ENCODE measurements around the gene LRP1B.

The LRP1B gene

DNA sequence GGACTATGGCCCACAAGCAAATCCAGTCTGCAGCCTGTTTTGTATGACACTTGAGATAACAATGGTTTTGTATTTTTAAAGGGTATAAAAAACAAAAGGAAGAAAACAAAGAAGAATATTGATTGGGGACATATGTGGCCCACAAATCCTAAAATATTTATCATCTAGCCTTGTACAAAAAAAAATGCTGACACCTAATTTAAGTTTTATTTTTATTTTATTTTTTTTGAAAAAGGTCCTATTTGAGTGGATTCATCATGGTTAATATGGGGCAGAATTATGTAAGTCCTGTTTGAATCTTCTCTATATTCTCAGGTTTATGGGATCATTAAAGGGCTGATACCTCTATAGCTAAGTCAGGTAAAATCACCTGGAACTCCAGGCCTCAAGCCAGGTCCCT is 525.7 kb downstream of the LRP1B start:
- TF ChIP-seq ZNF70 (CRISPR knock-in tag; IDR thresholded peaks at IDR 0.05) (no peak), TCF4 (CRISPR knock-in tag; IDR thresholded peaks at IDR 0.05; ENCODE audit: borderline replicate concordance) (no peak), ZNF8 (CRISPR knock-in tag; IDR thresholded peaks at IDR 0.05) (no peak), ISL1 (CRISPR knock-in tag; IDR thresholded peaks at IDR 0.05) (no peak), ZFP30 (CRISPR knock-in tag; IDR thresholded peaks at IDR 0.05) (no peak), ZNF565 (CRISPR knock-in tag; conservative IDR thresholded peaks at IDR 0.05; ENCODE audit: low read depth) (no peak)
- TF ChIP-seq, protein P1, sequence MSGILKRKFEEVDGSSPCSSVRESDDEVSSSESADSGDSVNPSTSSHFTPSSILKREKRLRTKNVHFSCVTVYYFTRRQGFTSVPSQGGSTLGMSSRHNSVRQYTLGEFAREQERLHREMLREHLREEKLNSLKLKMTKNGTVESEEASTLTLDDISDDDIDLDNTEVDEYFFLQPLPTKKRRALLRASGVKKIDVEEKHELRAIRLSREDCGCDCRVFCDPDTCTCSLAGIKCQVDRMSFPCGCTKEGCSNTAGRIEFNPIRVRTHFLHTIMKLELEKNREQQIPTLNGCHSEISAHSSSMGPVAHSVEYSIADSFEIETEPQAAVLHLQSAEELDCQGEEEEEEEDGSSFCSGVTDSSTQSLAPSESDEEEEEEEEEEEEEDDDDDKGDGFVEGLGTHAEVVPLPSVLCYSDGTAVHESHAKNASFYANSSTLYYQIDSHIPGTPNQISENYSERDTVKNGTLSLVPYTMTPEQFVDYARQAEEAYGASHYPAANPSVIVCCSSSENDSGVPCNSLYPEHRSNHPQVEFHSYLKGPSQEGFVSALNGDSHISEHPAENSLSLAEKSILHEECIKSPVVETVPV (CRISPR knock-in tag; IDR thresholded peaks at IDR 0.05) = no peak
- TF ChIP-seq, protein P2, sequence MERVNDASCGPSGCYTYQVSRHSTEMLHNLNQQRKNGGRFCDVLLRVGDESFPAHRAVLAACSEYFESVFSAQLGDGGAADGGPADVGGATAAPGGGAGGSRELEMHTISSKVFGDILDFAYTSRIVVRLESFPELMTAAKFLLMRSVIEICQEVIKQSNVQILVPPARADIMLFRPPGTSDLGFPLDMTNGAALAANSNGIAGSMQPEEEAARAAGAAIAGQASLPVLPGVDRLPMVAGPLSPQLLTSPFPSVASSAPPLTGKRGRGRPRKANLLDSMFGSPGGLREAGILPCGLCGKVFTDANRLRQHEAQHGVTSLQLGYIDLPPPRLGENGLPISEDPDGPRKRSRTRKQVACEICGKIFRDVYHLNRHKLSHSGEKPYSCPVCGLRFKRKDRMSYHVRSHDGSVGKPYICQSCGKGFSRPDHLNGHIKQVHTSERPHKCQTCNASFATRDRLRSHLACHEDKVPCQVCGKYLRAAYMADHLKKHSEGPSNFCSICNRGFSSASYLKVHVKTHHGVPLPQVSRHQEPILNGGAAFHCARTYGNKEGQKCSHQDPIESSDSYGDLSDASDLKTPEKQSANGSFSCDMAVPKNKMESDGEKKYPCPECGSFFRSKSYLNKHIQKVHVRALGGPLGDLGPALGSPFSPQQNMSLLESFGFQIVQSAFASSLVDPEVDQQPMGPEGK (CRISPR knock-in tag; IDR thresholded peaks at IDR 0.05; ENCODE audit: borderline replicate concordance) = no peak
- TF ChIP-seq, protein P3, sequence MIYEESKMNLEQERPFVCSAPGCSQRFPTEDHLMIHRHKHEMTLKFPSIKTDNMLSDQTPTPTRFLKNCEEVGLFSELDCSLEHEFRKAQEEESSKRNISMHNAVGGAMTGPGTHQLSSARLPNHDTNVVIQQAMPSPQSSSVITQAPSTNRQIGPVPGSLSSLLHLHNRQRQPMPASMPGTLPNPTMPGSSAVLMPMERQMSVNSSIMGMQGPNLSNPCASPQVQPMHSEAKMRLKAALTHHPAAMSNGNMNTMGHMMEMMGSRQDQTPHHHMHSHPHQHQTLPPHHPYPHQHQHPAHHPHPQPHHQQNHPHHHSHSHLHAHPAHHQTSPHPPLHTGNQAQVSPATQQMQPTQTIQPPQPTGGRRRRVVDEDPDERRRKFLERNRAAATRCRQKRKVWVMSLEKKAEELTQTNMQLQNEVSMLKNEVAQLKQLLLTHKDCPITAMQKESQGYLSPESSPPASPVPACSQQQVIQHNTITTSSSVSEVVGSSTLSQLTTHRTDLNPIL (CRISPR knock-in tag; IDR thresholded peaks at IDR 0.05; ENCODE audit: low read depth) = no peak
- no peak for ATAC-seq

DNA sequence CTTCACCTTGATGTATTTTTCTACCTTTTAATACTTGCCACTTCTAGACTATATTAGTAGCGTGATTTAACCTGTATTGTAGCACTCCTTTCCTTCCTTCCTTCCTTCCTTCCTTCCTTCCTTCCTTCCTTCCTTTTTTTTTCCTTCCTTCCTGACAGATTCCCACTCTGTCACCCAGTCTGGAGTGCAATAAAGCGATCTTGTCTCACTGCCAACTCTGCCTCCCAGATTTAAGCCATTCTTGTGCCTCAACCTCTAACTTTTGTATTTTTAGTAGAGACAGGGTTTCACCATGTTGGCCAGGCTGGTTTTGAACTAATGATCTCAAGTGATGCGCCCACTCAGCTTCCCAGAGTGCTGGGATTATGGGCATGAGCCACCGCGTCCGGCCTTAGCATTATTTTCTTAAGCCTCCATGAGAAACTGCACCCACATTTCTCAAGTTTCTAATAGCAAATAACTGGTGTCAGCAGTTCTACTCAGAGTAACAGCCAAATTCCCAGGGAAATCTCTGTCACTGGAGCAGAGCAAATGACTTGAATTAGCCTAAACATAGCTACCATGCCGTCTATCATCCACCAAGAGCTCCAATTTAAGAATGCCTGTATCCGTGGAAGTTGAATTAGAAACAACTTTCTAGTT is 529.2 kb downstream of the LRP1B start:
- TF ChIP-seq CSDC2 (CRISPR knock-in tag; IDR thresholded peaks at IDR 0.05) = no peak
- no peak for ATAC-seq

DNA sequence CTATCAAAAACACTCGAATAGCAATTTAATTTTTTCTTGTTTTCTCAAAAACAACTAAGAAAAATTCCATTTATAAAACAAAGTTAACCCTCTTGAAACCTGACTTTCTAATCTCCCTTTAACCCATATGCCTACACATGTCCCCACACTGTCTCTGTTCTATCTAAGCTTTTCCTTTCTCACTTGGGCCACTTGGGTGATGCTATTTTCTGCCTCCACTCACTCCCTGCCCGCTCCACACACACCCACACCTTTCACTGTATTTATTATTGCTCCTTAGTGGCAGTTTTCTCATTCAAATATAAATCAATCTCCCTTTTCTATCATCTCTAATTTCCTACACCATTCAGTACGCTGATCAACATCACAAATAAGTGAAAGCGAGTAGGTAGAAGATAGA is 531.1 kb downstream of the LRP1B start:
- TF ChIP-seq, protein P2 (CRISPR knock-in tag; IDR thresholded peaks at IDR 0.05; ENCODE audit: borderline replicate concordance) = no peak
- TF ChIP-seq, protein P4, sequence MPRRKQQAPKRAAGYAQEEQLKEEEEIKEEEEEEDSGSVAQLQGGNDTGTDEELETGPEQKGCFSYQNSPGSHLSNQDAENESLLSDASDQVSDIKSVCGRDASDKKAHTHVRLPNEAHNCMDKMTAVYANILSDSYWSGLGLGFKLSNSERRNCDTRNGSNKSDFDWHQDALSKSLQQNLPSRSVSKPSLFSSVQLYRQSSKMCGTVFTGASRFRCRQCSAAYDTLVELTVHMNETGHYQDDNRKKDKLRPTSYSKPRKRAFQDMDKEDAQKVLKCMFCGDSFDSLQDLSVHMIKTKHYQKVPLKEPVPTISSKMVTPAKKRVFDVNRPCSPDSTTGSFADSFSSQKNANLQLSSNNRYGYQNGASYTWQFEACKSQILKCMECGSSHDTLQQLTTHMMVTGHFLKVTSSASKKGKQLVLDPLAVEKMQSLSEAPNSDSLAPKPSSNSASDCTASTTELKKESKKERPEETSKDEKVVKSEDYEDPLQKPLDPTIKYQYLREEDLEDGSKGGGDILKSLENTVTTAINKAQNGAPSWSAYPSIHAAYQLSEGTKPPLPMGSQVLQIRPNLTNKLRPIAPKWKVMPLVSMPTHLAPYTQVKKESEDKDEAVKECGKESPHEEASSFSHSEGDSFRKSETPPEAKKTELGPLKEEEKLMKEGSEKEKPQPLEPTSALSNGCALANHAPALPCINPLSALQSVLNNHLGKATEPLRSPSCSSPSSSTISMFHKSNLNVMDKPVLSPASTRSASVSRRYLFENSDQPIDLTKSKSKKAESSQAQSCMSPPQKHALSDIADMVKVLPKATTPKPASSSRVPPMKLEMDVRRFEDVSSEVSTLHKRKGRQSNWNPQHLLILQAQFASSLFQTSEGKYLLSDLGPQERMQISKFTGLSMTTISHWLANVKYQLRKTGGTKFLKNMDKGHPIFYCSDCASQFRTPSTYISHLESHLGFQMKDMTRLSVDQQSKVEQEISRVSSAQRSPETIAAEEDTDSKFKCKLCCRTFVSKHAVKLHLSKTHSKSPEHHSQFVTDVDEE (CRISPR knock-in tag; IDR thresholded peaks at IDR 0.05) = no peak
- TF ChIP-seq, protein P5, sequence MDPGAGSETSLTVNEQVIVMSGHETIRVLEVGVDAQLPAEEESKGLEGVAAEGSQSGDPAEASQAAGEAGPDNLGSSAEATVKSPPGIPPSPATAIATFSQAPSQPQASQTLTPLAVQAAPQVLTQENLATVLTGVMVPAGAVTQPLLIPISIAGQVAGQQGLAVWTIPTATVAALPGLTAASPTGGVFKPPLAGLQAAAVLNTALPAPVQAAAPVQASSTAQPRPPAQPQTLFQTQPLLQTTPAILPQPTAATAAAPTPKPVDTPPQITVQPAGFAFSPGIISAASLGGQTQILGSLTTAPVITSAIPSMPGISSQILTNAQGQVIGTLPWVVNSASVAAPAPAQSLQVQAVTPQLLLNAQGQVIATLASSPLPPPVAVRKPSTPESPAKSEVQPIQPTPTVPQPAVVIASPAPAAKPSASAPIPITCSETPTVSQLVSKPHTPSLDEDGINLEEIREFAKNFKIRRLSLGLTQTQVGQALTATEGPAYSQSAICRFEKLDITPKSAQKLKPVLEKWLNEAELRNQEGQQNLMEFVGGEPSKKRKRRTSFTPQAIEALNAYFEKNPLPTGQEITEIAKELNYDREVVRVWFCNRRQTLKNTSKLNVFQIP (CRISPR knock-in tag; IDR thresholded peaks at IDR 0.05; ENCODE audit: borderline replicate concordance, low read depth) = no peak
- TF ChIP-seq, protein P3 (CRISPR knock-in tag; IDR thresholded peaks at IDR 0.05; ENCODE audit: low read depth) = no peak
- TF ChIP-seq TCF4 (CRISPR knock-in tag; IDR thresholded peaks at IDR 0.05; ENCODE audit: borderline replicate concordance) (no peak), BACH2 (CRISPR knock-in tag; IDR thresholded peaks at IDR 0.05; ENCODE audit: borderline replicate concordance) (no peak), RARB (CRISPR knock-in tag; IDR thresholded peaks at IDR 0.05) (no peak), ESRRG (CRISPR knock-in tag; IDR thresholded peaks at IDR 0.05) (no peak)
- TF ChIP-seq, protein P1 (CRISPR knock-in tag; IDR thresholded peaks at IDR 0.05) = no peak
- ATAC-seq = no peak

Measured in SK-N-SH treated with all-trans-retinoic acid at 6 μM for 48 hours (cell line).